Measurements from ENCODE around the gene C1orf210.
A peak's percentile ranks its signal among the peaks of the same experiment; 100 is the strongest.

The C1orf210 gene

GRCh38 chr1:43293896-43294760 lies 8.7 kb upstream of the C1orf210 start:
- peak; percentile 64 for DNase-seq (ENCODE audit: low spot score)

GRCh38 chr1:43293176-43293575 lies 7.8 kb upstream of the C1orf210 start:
- no peak for DNase-seq (ENCODE audit: low spot score)

- DNase-seq (ENCODE audit: low spot score), result no peak
These were observed 7.3 kb upstream of the C1orf210 start for GRCh38 chr1:43292679-43293078.

- no peak for DNase-seq (ENCODE audit: low spot score)
These were observed 6.8 kb upstream of the C1orf210 start for GRCh38 chr1:43292216-43292615.

DNA sequence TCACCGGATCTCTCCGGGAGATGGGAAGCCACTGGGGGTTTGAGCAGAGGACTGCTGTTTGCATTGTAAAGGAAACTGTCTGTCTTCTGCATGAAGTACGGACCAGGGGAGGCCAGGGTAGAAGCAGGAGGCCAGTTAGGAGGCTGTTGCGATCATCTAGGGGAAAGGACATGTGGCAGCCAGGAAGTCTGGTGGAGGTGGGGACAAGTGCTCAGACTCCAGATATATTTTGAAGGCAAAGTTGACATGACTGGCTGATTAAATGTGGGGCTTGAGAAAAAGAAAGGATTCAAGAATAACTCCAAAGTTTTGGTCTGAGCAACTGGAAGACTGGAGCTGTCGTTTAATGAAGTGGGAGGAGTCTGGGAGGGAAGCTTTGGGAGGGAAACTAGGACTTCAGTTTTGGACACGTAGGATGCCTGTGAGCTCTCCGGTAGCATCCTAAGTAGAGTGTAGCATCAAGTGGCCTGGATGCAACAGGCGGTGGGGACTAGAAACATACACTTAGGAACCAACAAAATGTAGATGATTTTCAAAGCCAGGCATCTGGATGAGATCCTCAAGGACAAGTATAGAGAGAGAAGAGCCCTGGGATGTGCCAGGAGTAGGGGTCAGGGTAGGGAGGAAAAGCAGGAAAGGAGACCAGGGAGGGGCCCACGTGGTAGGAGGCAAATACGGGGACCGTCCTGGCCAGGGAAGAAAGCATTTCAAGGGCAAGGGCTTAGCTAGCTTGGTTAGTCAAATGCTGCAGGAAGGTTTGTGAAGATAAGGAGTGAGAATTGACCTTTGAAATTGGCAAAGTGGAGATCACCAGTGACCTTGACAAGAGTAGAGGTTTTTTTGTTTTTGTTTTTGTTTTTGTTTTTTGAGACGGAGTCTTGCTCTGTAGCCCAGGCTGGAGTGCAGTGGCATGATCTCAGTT lies 3.7 kb upstream of the C1orf210 start:
- no peak for DNase-seq (ENCODE audit: low spot score)

- DNase-seq (ENCODE audit: low spot score), result no peak
These were observed 2.8 kb upstream of the C1orf210 start for GRCh38 chr1:43288058-43288784.

DNA sequence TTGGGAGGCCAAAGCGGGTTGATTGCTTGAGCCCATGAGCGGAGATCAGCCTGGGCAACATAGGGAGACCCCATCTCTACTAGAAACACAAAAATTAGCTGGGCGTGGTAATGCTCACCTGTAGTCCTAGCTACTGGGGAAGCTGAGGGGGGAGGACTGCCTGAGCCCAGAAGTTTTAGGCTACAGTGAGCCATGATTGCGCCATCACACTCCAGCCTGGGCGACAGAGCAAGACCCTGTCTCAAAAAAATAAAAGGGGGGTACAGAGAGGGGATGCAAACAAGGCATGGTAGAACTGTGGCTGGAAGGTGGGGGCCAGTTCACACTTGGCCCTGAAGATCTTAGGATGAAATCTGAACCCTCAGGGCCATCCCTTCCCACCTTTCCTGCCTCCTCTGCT lies 1.2 kb upstream of the C1orf210 start:
- no peak for DNase-seq (ENCODE audit: low spot score)

- no peak for DNase-seq (ENCODE audit: low spot score)
These were observed 734 bp upstream of the C1orf210 start for GRCh38 chr1:43286115-43286514.

GRCh38 chr1:43284546-43285110 lies 753 bp downstream of the C1orf210 start:
- no peak for DNase-seq (ENCODE audit: low spot score)

GRCh38 chr1:43284065-43284464 lies 1.3 kb downstream of the C1orf210 start:
- DNase-seq (ENCODE audit: low spot score), result no peak

GRCh38 chr1:43282220-43283195 lies 2.9 kb downstream of the C1orf210 start:
- no peak for DNase-seq (ENCODE audit: low spot score)

- no peak for DNase-seq (ENCODE audit: low spot score)
These were observed 4.7 kb downstream of the C1orf210 start for GRCh38 chr1:43280692-43281091.

- no peak for DNase-seq (ENCODE audit: low spot score)
These were observed 5.7 kb downstream of the C1orf210 start for GRCh38 chr1:43279666-43280065.

GRCh38 chr1:43279161-43279560 lies 6.2 kb downstream of the C1orf210 start:
- DNase-seq (ENCODE audit: low spot score), result no peak

GRCh38 chr1:43277116-43277876 lies 8.1 kb downstream of the C1orf210 start:
- no peak for DNase-seq (ENCODE audit: low spot score)

GRCh38 chr1:43276673-43277072 lies 8.7 kb downstream of the C1orf210 start:
- no peak for DNase-seq (ENCODE audit: low spot score)

DNA sequence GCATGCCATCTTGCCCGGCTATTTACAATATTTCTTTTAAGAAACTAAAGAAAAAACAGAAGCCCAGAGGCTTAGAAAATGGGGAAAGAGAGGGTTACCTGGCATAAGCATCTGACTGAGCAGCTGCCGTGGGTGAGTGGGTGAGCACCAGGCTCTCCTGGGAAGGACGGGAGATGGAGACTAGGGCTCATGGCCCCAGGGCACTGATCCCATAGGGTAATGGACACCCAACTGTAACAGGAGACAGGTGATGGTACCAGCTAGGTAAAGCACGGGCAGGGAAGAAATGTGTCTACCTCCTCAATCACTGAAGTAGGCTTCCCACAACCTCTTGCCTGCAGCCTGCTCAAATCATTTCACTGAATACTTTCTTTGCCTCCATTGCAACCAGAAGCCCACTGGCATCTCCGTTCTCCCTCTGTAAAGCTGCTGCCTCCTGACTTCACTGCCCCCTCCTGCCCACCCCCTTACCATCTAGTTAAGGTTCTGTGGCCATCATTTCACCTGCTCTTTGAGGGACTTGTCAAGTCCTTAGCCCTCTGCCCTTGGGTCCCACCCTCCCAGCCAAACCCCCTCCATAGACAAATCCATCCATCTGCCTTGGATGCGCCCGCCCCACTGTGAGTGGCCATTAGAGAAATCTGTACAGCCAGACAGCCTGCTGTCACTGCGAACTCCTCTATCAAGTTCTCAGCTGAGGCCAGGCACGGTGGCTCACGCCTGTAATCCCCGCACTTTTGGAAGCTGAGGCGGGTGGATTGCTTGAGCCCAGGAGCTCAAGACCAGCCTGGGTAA lies 9.4 kb downstream of the C1orf210 start:
- no peak for DNase-seq (ENCODE audit: low spot score)

- DNase-seq (ENCODE audit: low spot score), result no peak
These were observed 10.6 kb downstream of the C1orf210 start for GRCh38 chr1:43274804-43275180.

DNA sequence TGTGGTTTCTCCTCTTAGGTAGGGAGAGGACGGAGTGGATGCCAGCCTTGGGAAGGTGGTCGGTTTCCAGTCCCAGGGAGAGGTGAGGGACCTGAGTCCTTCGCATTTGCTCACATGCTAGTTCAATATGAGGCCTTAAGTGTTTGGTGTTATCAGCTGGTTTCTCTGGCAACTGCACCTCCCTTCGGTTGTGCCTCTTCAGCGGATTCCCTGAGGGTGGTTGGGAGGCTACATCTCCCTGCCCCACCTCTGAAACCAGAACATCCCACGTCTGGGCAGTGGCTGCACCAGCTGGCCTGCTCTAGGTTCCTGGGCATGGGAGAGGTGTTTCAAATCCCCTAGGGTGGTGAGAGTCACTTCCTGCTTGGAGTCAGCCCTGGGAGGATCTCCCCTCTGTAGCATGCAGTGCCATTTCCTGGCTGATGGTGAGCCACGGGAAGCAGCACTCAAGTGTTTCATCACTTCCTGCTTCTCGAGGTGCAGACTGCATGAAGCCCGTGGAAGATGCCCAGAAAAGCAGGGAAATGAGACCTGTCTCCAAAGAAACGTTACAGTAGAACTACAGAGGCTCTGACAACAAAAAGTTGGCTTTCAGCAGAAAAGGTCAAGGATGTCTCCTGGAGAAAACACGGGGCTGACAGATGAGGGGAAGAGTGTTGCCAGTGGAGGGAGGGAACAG lies 11.1 kb downstream of the C1orf210 start:
- DNase-seq (ENCODE audit: low spot score), result no peak

Measured in LoVo (cell line).